ENCODE measurements around the gene UAP1L1.
"Not testable (repeated sequence)": the region's sequence is repeated elsewhere in the genome, so short reads cannot be mapped to it uniquely, and the experiment has no call there.

Gene UAP1L1

DNA sequence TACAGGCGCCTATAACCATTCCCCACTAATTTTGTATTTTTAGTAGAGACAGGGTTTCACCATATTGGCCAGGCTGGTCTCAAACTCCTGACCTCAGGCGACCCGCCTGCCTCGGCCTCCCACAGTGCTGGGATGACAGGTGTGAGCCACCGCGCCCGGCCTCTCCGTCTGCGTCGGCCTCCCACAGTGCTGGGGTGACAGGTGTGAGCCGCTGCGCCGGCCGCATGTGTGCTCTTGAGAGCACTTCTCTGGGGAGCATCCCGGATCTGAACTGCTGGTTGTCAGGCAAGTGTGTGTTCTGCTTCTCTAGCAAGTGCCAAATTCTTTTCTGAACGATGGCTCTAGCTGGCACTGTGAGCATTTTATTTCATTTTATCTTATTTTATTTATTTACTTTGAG lies 19.8 kb upstream of the UAP1L1 start:
- no peak for DNase-seq

DNA sequence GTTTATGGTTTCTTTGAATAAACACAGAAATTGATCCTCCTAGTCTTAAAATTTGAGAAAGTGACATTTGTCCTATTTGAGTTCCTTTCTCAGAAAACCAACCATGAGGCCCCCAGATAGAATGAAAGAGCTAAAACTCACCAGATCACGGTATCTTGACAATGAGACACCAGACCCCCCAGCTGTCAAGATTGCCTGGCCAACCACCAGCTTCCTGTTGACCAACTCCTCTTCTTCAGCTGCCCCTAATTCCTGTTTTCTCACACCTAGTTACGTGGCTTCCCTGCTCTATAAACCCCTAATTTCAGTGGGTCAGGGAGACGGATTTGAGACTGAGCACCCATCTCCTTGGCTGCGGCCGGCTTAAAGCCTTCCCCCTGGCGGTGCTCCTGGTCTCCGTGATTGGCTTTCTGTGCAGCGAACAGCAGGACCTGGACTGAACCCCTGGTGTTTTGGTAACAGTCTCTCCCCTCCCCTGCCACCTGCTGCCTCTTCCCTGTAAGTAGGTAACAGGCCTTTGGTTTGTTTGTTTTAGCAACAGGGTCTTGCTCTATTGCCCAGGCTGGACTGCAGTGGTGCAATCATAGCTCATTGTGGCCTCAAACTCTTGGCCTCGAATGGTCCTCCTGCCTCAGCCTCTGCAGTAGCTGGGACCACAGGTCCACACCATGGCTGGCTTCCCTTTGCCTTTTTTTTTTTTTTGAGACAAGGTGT lies 18.6 kb upstream of the UAP1L1 start:
- DNase-seq: no peak

DNA sequence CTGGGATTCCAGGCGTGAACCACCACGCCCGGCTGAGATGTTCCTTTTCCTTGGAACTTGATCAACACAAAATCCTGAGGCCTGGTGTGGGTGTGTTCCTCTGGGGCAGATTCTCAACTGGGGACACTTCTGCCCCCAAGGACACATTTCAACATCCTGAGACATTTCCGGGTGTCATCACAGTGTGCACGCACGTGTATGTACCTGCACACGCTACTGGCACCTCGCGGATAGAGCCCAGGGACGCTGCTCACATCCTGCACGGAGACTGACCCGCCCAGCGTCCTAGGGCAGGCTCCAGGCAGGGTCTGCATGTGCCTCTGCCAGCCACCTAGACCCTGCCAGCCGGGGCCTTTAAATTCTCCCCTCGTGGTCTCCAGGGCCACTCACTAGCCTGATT lies 14.9 kb upstream of the UAP1L1 start:
- DNase-seq: no peak

DNA sequence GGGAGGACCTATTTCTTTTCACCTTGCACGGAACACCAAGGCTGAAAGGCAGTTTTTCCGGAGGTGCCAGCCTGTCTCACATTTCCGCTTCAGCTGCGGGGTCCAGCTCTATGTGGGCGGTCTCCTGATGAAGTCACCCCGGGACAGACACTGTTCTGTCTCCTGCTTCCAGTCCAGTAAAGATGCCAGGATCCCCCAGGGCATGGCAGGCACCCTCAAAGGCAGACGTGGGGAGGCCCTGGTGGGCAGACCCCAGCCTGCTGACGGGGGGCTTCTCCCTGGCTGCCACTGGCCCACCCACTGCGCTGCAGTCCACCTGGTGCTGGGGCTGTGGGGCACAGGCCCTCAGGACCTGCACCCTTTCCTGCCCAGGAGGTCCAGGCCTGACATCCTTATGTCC lies 14.5 kb upstream of the UAP1L1 start:
- not testable (repeated sequence) for DNase-seq

DNA sequence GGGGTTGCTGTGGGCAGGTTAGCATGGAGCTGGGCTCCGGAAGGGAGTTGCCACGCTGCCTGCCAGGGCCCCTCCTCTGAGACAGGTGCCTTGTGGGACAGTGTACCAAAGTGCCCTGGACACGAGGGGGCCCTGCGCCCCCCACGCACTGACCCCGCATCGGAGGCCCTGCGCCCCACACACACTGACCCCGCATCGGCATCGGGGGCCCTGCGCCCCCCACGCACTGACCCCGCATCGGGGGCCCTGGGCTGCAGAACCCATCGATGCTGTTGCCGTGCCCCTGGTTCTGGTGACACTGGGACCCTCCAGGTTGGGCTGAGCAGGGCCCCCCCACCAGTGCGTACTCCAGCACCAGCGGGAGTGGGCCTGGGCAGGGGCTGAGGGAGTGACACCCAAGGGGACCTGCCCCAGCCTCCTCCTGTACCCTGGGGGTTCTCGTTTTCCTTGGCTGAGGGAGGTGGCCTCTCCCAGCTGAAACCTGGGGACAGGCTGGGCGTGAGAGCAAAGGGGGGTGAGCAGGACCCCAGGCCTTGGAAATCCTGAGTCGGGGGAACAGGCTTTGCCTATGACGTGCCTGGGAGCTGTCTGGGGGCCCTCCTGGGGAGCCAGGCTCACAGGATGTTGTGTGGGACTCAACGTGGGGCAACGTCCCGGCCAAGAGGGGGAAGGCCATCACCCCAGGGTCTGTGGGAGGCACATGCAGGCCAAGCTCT lies 13.8 kb upstream of the UAP1L1 start:
- no peak for DNase-seq

DNA sequence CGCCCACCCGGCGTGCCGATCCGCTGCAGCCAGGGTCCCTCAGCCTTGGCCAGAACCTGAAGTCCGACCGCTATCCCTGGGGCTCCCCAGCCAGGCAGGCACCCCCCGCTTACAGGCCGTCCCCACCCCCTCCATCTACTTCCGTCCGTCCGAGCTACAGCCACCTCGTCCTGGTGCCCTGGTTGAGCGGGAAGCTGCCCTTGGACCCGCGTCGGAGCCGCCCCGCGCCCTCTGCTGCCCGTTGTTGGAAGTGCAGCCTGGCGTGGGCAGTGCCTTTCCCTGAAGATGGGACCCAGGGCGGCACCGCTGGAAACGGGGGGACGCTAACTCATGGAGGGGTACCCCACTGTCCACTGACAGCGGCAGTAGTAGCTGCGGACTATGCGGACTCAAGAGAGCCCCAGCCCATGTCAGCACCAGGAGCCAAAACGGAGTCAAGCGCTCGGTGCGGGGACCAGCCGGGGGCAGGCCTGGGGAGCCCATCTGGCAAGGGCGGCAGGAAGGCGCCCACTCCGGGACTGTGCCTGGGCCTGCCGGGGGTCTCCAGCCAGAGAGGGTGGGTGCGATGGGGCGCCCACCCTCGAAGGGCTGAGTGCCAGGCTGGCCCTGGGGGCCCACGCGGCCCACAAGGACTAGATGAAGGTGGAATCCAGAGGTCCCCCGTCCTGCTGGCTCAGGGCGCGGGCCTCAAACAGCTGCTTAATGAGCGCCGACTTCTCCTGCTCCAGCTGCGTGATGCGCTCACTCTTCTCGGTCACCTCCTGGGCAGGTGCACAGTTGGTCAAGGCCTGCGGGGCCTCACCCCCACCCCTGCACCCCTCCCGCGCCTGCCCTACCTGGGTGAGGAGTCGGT lies 13.1 kb upstream of the UAP1L1 start:
- DNase-seq: peak; percentile 51 to 64

DNA sequence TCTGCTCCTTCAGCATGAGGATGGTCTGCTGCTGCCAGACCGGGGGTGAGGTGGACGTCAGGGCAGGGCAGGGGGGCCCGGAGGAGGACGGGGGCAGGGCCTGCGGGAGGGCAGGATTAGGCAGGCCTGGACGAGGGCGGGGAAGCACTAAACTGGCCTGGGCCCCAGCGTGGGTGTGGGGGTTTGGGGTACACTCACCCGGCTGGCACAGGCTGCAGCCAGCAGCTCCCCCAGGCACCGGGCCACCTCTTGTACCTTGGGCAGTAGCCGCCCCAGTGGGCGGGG lies 12.5 kb upstream of the UAP1L1 start:
- no peak for DNase-seq

DNA sequence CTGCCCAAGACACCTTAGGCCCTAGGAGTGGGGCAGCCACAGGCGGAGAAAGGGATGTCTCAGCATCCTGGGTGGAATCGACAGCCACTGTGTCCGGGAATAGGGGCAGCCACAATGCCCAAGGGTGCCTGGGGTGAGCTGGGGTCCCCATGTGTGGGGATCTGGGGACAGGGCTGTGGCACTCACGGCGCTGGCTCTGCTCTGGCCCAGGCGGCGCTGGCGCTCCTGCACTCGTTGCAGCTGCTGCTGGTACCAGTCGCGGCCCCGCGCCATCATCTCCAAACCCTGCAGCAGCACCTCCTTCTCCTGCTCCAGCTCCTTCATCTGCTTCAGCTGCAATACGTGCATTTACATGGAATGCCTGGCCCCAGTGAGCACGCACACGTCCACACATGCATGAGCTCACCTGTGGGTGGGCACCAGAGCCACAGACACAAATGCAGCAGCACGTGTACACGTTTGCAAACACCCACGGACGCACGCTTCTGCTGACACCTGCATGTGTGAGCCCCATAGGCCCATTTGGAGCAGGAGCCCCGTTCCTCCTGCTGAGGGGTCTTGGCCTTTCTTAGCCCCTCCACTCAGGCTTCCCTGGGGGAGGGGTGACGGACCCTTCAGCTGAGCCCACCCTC lies 11.9 kb upstream of the UAP1L1 start:
- DNase-seq: no peak

DNA sequence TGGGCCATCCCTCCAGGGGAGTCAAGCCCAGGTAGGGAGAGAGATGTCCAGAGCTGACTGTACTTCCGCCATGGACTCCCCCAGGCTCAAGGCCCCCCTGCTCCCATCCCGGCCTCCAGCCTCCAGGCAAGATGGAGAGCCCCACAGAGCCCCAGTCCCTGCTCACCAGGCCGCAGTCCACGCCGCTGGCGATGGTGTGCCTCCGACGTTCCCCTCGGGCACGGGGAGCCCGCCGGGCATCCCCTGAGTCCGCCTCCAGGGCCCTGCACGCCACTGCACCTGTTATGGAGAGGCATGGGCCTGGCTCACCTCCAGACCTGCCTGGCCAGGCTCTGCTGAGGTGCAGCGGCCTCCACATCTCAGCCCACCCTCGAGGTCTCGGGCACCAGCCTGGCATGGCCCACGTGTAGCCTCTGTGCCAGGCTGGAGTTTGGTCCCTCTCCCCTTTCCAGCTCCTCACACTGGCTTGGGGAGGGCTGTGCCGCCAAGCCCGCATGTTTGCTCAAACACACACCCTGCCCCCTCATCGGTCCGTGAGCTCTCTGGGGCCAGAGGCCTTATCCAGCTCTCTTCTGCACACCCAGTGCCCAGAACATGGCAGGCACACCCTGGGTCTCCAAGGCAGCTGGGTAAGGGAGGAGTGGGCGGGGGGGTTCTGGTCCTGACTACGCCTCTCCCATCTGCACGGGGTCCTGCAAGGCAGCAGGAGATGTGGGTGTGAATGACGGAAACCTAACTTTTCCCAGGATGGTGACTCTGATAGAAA lies 11.0 kb upstream of the UAP1L1 start:
- no peak for DNase-seq

DNA sequence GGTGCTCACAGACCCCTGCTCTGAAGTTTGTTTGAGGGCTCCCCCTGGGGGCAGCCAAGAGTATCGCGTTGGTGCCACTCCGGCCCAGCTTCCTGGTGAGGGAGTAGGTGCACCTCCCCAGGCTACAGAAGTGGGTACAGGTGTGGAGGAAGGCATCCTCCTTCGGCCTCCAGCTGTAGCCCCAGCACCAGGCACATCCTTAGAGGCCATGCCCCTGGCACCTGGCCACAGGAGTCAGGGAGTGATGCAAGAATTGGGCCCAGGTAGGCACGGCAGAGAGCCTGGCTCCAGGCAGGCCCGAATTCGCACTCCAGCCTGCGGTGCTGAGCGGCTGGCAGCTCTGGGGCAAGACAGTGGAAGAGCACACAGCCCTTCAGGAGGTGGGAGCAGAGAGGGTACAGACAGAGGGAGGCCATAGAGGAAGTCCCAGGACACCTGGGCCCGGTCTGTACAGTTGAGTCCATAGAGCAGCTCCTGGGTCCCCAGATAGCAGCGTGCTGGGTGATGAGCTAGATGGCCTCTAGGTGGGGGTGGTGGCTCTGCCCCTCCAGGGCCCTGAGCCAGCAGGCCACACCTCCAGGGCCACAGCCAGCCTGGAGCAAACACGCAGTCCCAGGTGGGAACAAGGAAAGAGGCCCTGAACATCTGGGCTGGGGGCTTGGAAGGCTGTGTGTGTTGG lies 9.3 kb upstream of the UAP1L1 start:
- DNase-seq: peak; percentile 91

DNA sequence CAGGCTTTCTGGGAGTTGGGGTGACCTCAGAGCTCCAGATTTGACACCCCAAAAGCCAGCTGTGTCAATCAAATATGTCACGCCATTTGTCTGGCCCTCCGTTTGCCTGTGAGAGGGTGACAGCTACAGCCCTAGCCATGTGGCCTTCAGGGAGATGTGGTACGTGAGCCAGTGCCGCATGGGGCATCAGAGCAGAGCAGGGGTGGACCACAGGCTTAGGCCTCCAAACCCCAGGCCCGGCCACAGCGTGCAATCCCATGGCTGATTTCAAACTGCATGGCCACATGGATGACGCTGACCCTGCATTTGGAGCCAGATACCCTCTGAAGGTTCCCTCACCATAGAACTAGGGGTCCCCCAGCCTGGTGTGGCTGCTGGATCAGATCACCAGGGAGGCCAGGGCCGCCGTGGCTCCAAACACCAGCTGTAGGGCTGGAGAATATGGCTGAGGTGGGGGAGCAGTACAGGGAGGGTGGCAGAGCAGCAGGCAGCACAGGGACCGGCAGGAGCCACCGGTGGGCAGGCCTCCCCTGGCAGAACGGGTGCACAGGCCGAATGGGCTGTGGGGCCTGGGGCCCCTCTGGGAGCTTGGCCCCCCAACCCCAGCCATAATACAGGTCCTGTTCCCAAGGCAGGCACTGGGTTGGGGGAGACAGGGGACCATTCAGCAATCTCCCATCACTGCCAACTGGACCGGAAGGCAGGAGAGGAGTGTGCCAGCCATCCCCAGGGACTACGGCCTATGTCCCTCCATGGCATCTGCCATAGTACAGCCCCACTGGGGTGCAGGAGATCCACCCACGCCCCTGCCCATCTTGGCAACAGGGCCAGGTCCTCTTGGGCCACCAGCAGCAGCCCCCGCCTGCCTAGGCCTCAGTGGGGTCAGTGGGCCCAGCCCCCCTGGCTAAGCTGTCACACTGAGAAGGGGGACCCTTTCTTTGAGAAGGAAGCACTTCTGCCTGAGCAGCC lies 8.5 kb upstream of the UAP1L1 start:
- DNase-seq: no peak

DNA sequence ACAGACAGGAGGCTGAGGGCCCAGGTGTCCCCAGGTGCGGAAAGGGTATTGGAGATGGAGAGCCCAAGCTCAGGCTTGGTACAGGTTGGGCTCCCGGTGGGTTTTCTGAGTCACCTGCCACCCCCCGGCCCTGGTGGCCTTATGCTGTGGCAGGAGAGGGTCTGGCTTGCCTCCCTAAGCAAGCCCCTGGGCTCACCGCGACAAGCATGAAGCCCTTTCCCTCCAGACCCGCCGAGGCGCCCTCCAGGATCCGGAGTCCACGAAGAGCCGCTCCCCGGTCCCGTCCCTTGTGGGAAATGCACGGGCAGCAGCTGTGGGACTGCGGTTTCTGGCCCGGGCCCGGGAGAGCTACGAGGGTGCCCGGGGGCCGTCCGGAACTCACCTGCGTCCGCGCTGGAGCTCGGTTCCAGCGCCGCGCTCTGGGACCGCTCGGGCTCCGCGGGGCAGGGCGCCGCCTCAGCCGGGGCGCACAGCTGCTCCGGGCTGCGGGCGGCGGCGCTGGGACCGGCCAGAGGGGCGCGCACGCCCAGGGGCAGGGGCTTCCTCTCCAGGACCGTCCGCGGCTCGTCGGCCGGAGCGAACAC lies 7.7 kb upstream of the UAP1L1 start:
- no peak for DNase-seq

DNA sequence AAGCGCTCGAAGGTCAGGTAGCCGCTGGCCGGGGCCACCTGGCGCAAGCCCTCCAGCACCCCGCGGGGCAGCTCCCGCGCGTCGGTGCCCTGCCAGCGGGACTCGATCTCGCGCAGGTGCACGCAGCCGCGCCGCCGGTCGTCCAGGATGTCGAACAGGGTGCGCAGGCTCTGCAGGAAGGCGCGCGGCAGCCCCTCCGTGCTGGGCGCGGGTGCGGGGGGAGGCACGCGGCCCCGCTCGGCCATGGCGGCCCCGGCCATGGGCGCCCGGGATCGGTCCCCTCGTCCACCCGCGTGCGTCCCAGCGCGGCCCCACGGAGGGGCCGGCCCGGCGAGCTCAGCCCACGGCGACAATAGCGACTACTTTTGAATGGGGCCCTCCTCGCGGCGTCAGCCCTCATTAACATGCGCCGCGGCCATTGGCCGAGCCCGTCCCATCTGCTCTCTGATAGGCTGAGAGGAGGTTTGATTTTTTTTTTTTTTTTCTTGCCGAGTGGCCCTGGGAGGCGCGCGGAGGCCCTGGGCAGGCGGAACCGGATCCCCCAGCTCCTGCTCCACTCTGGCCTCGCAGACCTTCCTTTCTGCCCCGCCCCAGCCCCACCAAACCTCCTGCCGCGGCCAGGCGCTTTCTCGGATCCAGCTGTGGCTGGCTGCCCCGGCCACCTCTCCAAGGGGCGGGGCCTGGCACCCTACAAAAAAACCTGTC lies 7.0 kb upstream of the UAP1L1 start, which contains the start of gene SAPCD2:
SAPCD2 (minus strand) TSS at position 357 of the 705 bp plus-strand sequence; CDS start at position 260, 97 bp downstream.
- peak; percentile 87 for DNase-seq

DNA sequence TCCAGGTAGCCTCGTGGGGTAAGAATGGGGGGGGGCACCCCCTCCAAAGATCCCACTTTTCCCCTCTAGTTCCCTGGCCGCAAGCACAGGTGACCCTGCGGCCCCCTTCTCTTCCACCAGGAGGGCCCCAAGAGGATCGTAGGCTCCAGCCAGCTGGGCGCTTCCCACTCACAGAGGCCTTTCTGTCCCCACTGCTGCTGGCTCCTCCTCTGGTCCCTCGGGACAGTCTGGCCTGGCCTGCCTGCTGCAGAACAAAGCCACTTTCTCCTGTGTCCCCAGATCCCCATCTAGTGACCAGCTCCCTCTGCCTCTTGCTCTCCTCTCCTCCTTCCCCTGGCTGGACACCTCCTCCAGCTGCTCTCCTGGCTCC lies 6.4 kb upstream of the UAP1L1 start:
- DNase-seq: no peak

DNA sequence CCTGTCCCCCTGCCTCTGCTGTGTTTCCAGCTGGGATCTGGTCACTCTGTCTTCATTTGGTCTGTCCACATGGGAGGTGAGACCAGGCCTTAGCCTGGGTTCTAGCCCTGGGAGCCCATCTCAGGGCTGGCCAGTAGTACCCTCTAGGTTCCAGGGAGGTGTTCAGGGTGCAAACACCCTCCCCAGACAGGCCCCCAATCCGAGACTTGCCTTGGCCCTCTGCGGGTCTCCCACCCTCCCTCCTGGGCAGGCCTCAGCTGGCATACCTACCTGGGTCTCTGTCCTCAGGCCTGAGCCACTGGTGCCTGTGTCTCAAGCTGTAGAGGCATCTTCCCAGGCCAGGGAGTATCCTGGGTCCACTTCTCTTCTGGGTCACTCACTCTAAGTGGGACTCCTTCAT lies 6.0 kb upstream of the UAP1L1 start:
- DNase-seq: no peak

DNA sequence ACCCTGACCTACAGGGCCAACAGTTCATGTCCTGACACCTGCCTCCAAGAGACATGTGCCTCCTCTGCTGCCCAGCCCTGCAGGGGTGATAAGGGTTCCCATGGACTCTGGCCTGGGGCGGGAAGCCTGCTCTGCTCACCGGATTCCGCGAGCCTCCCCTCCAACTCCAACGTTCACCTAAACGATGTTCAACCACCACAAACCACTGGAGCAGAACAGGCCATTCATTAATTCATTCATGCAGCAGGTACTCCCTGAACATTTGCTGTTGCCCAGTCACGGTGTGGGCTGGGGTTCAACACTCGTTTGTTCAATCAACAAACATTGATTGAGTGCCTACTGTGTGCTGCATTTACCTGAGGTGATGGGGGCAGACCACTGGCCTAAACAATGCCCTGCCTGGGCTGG lies 3.3 kb upstream of the UAP1L1 start:
- no peak for DNase-seq

DNA sequence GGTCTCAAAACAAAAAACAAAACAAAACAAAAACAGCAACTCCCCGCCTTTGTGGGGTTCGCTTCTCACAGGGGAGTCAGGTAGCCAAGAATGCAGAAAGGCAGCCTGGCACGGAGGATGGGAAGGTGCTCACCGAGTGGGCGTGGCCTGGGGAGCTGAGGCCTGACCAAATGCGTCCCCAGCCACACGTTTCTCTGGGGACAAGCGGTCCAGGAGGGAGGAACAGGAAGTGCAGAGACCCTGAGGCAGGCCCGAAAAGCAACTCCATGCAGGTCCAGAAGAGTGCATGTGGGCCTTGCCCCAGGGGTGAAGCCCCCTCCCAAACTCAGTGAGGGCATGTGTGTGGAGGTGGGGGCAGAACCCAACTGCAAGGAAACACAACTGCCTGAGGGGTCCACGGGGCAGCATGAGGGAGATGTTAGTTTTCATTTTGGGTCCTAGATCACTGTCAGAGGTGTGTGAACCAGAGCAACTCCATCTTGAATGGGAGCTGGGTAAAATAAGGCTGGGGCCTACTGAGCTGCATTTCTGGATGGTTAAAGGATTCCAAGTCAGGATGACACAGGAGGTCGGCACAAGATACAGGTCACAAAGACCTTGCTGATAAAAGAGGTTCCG lies 2.6 kb upstream of the UAP1L1 start:
- DNase-seq: no peak

DNA sequence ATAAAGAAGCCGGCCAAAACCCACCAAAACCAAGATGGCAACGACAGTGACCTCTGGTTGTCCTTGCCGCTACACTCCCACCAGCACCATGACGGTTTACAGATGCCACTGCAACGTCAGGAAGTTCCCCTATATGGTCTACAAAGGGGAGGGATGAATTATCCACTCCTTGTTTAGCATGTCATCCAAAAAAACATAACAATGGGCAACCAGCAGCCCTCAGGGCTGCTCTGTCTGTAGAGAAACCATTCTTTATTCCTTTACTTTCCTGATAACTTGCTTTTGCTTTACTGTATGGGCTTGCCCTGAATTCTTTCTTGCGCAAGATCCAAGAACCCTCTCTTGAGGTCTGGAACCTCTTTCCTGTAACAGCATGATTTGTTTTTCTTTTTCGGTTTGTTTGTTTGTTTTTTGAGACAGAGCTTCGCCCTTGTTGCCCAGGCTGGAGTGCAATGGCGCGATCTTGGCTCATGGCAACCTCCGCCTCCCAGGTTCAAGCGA lies 2.0 kb upstream of the UAP1L1 start:
- no peak for DNase-seq

DNA sequence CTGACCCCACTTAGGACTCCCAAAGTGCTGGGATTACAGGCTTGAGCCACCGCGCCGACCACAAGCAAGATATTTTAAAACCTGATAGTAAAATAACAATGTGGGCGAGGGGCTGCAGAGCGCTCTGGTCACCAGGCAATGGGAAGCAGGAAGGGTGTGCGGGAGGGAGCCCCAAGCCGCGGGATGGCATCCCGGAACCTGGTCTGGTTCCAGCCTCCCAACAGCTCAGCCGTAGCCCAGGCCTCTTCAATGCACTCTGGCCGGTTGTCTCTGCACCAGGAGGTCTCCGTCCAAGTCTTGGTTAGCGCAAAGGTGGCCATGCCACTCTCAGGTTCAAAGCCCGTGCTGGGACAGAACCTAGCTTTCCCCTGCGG lies 694 bp upstream of the UAP1L1 start:
- DNase-seq: no peak
